ENCODE measurements around the gene RDH14. TPM values are rescaled to one million over a fixed set of nuclear protein-coding genes. Genes with fewer than 3 reads are reported as not detected.

RDH14 gene
- total RNA-seq, 1 donor from 2014 or later = 18.8 TPM

DNA sequence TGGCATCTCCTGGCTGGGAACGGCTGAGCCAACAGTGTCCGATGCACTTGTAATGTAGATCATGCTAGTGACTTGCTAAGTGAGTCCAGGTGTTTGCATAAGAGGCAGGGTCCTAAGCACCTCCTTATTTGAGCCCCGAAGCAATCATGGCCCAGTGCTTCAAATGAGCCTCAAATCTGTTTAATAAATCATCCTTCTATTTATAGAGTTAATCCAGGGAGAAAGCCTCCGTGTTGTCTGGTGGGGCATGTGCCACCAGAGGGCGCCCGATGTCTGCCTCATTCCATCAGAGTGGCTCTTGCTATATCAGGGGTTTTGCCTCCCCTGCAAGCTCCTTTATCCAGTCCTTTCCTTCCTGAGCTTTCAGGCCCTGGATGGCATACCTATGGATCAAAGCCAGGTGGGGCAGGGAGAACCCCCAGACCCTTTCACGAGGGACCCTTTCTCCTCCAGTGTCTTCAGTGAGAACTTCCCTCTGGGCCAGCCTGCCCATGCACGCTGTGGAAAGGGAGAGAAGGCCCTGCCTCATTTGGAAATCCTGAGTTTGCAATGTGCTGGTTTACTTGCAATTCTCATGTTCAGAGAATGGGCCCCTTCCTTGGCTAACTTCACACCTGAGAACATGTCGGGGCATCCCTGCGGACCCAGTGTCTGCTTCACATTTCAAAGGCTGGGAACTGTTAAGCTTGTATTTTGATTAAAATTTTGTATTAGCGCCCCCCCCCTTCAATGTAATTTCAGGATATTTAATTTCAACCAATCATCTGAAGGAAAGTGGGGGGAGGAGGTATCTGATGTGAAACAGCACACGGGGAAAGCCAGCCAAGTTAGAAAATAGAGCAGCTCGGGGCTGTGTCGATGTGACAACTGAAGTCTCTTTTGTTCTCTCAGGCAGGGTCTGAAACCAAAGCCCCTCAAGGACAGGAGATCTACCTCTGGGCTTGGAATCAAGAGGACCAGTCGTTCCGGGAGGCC is 39.7 kb downstream of the RDH14 start:
- DNase-seq (ENCODE audit: low spot score) = no peak
- Mint-ChIP-seq H3K9me3 (ENCODE audit: low read depth) (no peaks in the 10 kb centered on the region), H3K4me1 (ENCODE audit: low read depth) (peaks cover 31% of the 10 kb centered on the region), H3K4me3 (ENCODE audit: unreplicated experiment) (no peak overlapping the region), H3K27me3 (ENCODE audit: low read depth) (no peaks in the 10 kb centered on the region), H3K36me3 (ENCODE audit: low read depth) (no peaks in the 10 kb centered on the region), H3K27ac (ENCODE audit: unreplicated experiment) (peak overlapping the region; percentile 61)
- TF ChIP-seq, protein P1, sequence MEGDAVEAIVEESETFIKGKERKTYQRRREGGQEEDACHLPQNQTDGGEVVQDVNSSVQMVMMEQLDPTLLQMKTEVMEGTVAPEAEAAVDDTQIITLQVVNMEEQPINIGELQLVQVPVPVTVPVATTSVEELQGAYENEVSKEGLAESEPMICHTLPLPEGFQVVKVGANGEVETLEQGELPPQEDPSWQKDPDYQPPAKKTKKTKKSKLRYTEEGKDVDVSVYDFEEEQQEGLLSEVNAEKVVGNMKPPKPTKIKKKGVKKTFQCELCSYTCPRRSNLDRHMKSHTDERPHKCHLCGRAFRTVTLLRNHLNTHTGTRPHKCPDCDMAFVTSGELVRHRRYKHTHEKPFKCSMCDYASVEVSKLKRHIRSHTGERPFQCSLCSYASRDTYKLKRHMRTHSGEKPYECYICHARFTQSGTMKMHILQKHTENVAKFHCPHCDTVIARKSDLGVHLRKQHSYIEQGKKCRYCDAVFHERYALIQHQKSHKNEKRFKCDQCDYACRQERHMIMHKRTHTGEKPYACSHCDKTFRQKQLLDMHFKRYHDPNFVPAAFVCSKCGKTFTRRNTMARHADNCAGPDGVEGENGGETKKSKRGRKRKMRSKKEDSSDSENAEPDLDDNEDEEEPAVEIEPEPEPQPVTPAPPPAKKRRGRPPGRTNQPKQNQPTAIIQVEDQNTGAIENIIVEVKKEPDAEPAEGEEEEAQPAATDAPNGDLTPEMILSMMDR (IDR thresholded peaks at IDR 0.05) = peak; percentile 99

DNA sequence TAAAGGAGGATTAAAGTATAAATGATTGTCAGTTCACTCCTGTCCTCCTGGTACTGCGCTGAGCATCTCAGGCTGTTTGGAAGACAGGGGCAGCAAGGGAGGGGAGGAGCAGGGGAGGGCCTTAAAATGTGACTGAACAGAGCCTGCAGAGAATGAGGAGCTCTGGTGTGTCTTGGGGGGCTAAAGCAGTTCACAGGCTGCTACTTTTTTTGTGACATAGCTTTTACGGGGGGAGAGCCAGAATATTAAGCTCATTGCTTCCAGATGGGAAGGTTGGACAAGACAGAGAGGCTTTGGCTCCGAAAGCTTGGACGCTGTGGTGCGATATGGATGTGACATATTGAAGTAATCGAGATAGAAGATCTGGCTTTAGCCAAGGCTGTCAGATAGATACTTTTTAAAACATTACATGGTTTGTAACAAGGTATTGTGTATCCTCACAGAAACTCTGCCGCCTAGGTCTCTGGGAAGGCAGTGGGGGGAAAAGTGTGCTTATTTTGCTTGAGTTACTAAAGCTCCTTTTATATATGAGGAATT is 40.5 kb downstream of the RDH14 start:
- H3K4me3 Mint-ChIP-seq (ENCODE audit: unreplicated experiment) = no peak overlapping the region
- no peaks in the 10 kb centered on the region for H3K9me3 Mint-ChIP-seq (ENCODE audit: low read depth)
- TF ChIP-seq, protein P1 (IDR thresholded peaks at IDR 0.05) = no peak
- no peaks in the 10 kb centered on the region for H3K27me3 Mint-ChIP-seq (ENCODE audit: low read depth)
- no peaks in the 10 kb centered on the region for H3K36me3 Mint-ChIP-seq (ENCODE audit: low read depth)
- no peak for DNase-seq (ENCODE audit: low spot score)
- H3K27ac Mint-ChIP-seq (ENCODE audit: unreplicated experiment) = no peak overlapping the region
- peaks cover 39% of the 10 kb centered on the region for H3K4me1 Mint-ChIP-seq (ENCODE audit: low read depth)

DNA sequence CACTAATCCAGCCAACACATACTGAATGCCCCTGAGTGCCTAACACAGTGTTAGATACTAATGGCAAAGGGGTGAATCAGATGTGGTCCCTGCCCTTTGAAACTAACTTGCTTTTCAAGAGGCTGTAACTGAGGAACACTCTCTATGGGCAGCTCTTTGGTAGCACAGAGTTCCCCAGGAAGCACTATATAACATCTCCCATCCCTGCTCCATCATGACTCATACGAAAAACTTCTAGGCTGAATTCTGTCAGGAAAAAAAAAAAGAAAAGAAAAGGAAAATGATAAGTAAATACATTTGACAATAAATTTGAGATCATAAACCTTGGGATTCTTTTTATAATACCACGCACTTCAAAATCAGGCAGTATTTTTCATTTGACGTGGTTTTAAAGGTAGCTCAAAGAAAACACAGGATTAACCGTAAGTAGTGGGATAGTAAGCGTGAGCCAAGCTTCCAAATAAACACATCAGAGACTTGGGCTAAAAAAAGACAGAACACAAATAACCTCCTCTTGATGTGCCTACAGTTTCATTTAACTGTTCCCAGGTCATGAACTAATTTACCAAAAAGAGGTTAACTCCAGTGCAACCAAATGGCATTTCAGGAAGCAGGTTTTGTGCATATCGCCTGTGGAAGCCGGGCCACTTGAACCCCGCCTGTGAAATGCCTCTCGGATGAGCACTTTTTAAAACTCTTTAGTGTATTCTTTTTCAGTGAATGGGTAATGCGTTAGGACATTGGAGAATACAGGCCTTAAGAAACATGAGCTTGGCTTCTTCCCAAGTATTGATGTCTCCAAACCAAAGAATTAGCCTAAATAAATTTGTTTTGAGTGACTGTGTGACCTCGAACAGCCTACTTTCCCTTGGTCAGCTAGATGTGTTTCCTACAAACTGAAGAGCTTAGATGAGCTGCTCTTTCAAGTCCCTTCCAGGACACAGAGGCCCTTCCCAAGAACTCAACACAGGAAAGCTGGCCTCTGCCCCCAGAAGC is 42.0 kb downstream of the RDH14 start:
- no peak for DNase-seq (ENCODE audit: low spot score)
- Mint-ChIP-seq H3K4me1 (ENCODE audit: low read depth) (peaks cover 49% of the 10 kb centered on the region), H3K27ac (ENCODE audit: unreplicated experiment) (peak overlapping the region; percentile 85), H3K9me3 (ENCODE audit: low read depth) (no peaks in the 10 kb centered on the region), H3K4me3 (ENCODE audit: unreplicated experiment) (no peak overlapping the region), H3K36me3 (ENCODE audit: low read depth) (no peaks in the 10 kb centered on the region), H3K27me3 (ENCODE audit: low read depth) (no peaks in the 10 kb centered on the region)
- TF ChIP-seq, protein P1 (IDR thresholded peaks at IDR 0.05) = no peak

DNA sequence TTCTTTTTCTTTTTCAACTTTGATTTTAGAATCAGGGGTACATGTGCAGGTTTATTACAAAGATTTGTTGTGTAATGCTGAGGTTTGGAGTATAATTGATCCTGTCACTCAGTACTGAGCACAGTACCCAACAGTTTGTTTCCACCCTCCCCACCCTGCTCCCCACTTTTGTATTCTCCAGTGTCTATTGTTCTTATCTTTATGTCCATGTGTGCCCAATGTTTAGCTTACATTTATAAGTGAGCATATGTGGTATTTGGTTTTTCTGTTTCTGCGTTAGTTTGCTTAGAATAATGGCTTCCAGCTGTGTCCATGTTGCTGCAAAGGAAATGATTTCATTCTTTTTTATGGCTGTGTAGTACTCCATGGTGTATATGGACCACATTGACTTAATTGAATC is 43.1 kb downstream of the RDH14 start:
- H3K4me3 Mint-ChIP-seq (ENCODE audit: unreplicated experiment) = no peak overlapping the region
- no peaks in the 10 kb centered on the region for H3K9me3 Mint-ChIP-seq (ENCODE audit: low read depth)
- TF ChIP-seq, protein P1 (IDR thresholded peaks at IDR 0.05) = no peak
- no peaks in the 10 kb centered on the region for H3K27me3 Mint-ChIP-seq (ENCODE audit: low read depth)
- DNase-seq (ENCODE audit: low spot score) = no peak
- H3K36me3 Mint-ChIP-seq (ENCODE audit: low read depth) = no peaks in the 10 kb centered on the region
- no peak overlapping the region for H3K27ac Mint-ChIP-seq (ENCODE audit: unreplicated experiment)
- peaks cover 46% of the 10 kb centered on the region for H3K4me1 Mint-ChIP-seq (ENCODE audit: low read depth)

DNA sequence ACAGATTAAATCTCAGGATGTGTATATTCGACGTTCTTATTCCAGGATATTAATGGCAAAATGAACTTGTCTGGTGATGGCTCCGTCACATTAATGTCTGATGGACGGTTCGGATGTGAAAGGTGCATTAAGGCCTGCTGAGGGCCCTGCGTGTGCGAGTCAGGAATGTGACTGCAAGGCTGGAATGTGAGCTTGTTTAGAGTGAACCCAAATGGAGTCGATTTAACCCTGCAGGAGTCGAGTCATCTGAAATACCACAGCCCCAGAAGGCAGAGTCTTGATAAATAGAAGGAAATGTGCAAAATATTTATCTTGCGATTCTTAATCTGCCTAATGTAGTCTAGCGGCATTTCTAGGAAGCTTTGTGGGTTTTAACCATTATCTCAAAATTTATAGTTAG is 44.3 kb downstream of the RDH14 start:
- DNase-seq (ENCODE audit: low spot score) = no peak
- Mint-ChIP-seq H3K27ac (ENCODE audit: unreplicated experiment) (peak overlapping the region; percentile 90), H3K36me3 (ENCODE audit: low read depth) (no peaks in the 10 kb centered on the region), H3K4me3 (ENCODE audit: unreplicated experiment) (no peak overlapping the region), H3K9me3 (ENCODE audit: low read depth) (peaks cover 1% of the 10 kb centered on the region), H3K4me1 (ENCODE audit: low read depth) (peaks cover 46% of the 10 kb centered on the region), H3K27me3 (ENCODE audit: low read depth) (no peaks in the 10 kb centered on the region)
- TF ChIP-seq, protein P1 (IDR thresholded peaks at IDR 0.05) = no peak

Measured in chondrocyte (in vitro differentiated cells).